NT2/D1 (cell line): ENCODE results near the gene CC2D2A.

Experiments used
- YY1 ChIP-seq: IDR thresholded peaks from 2 replicates; pipeline ENCODE4 v1.6.1; 2011; ENCODE audit not compliant: insufficient read length, insufficient read depth
- ZNF274 ChIP-seq: IDR thresholded peaks from 2 replicates; pipeline ENCODE4 v1.6.1; 2011; ENCODE audit warnings: mild to moderate bottlenecking, low read depth, low read length

GRCh38 chr4:15577508-15577907, 107.8 kb downstream of the CC2D2A start:
- no peak for TF ChIP-seq ZNF274
- TF ChIP-seq YY1 = no peak
